Activated naive CD4-positive, alpha-beta T cell treated with anti-CD3 and anti-CD28 coated beads for 36 hours (primary cell): Measurements from ENCODE around the gene RIMS1. TPM values are rescaled to one million over a fixed set of nuclear protein-coding genes. Genes with fewer than 3 reads are reported as not detected.

Experiments
- CTCF ChIA-PET: fragments of 350-600 bp; sonication (Branson Sonifier 250); formaldehyde crosslinking; loops from one replicate; lab custom pipeline; 2021; ENCODE audit warnings: antibody characterized with exemption; lab: Charles Lee
- DNase-seq: peaks from one replicate; pipeline ENCODE4 v3.0.0-alpha.2; 2020
- H3K27ac Mint-ChIP-seq: one replicate; pipeline ENCODE4 v1.8.0; 2021; ENCODE audit warnings: mild to moderate bottlenecking, mixed read lengths
- H3K27me3 Mint-ChIP-seq: one replicate; pipeline ENCODE4 v1.8.0; 2021; ENCODE audit warnings: low read depth, mixed read lengths
- H3K36me3 Mint-ChIP-seq: one replicate; pipeline ENCODE4 v1.8.0; 2021; ENCODE audit warnings: low read depth, mixed read lengths
- H3K4me1 Mint-ChIP-seq: one replicate; pipeline ENCODE4 v1.8.0; 2021; ENCODE audit warnings: low read depth, mixed read lengths
- H3K4me3 Mint-ChIP-seq: one replicate; pipeline ENCODE4 v1.8.0; 2021; ENCODE audit warnings: mild to moderate bottlenecking, moderate library complexity, mixed read lengths
- H3K9me3 Mint-ChIP-seq: one replicate; pipeline ENCODE4 v1.8.0; 2021; ENCODE audit warnings: mixed read lengths
- intact Hi-C: fragments of 100-400 bp; cut with micrococcal nuclease; formaldehyde crosslinking; loops from one replicate; pipeline ENCODE4 v1.15.1; 2023
- total RNA-seq, 2 experiments: library from RNA; stranded (reverse); gene quantifications; one replicate each; pipeline ENCODE4 v1.2.3, GENCODE V29; 2021

Gene RIMS1, protein sequence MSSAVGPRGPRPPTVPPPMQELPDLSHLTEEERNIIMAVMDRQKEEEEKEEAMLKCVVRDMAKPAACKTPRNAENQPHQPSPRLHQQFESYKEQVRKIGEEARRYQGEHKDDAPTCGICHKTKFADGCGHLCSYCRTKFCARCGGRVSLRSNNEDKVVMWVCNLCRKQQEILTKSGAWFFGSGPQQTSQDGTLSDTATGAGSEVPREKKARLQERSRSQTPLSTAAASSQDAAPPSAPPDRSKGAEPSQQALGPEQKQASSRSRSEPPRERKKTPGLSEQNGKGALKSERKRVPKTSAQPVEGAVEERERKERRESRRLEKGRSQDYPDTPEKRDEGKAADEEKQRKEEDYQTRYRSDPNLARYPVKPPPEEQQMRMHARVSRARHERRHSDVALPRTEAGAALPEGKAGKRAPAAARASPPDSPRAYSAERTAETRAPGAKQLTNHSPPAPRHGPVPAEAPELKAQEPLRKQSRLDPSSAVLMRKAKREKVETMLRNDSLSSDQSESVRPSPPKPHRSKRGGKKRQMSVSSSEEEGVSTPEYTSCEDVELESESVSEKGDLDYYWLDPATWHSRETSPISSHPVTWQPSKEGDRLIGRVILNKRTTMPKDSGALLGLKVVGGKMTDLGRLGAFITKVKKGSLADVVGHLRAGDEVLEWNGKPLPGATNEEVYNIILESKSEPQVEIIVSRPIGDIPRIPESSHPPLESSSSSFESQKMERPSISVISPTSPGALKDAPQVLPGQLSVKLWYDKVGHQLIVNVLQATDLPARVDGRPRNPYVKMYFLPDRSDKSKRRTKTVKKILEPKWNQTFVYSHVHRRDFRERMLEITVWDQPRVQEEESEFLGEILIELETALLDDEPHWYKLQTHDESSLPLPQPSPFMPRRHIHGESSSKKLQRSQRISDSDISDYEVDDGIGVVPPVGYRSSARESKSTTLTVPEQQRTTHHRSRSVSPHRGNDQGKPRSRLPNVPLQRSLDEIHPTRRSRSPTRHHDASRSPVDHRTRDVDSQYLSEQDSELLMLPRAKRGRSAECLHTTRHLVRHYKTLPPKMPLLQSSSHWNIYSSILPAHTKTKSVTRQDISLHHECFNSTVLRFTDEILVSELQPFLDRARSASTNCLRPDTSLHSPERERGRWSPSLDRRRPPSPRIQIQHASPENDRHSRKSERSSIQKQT (N-terminal part only)
- not detected for total RNA-seq

DNA sequence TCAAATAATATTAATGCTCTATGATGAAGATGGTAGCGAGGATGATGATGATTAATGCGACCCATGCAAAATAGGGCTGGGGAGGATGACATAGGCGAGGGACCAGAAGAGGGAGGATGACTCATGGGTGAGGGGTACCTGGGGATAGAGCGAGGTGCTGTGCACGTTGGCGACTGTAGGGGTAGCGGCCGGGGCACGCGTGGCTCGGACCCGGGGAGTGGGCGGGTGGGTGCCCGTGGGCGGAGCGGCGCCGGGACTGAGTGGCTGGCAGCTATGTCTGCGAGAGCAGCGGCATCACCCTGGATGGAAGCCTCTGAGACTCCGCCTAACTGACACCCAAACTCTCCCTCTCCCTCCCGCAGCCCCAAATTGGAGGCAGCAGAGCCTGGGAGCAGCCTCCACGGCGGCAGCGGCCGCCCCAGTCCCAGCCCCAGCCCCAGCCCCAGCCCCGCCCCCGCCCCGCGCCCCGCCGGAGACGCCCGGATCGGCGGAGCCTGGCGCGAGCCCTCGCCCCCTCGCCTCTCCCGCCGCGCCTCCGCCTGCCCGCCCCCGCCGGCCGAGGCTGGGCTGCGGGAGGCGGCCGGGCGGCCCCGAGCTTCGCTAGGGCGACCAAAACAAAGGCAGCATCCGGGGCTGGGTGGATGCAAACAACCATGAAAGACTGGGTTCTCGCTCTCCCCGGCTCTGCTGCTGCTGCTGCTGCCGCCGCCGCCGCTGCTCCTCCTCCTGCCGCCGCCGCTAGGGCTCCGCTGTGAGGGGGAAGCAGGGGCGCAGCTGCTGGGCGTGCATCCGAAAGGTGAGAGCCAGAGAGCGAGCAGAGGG, at the start of gene RIMS1:
TSS of gene RIMS1 (plus strand) at position 367 of the 822 bp plus-strand sequence. CDS start 474 bp downstream, outside the sequence.
- CTCF ChIA-PET = no interaction called here
- H3K36me3 Mint-ChIP-seq = peaks cover 1% of the 10 kb centered on the region
- H3K27me3 Mint-ChIP-seq = peaks cover 50% of the 10 kb centered on the region
- no peaks in the 10 kb centered on the region for H3K9me3 Mint-ChIP-seq
- H3K27ac Mint-ChIP-seq = no peak within 1 kb of the TSS
- intact Hi-C loops = no loop called here
- peaks cover 3% of the 10 kb centered on the region for H3K4me1 Mint-ChIP-seq
- DNase-seq = no peak
- no peak within 1 kb of the TSS for H3K4me3 Mint-ChIP-seq

DNA sequence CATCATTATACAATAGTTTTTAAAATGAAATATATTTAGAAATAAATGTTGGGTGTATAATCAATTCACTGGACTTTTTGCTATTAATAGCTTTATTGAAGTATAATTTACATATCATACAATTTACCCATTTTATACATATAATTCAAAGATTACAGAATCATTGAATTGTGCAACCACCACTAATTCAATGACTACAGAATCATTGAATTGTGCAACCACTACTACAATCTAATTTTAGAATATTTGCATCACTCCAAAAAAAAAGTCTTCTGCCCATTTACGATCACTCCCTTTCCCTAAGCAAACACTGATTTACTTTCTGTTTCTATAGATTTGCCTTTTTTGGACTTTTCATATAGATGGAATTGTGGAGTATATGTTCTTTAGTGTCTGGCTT, 35.1 kb upstream of the RIMS1 start:
- H3K4me3 Mint-ChIP-seq = no peak overlapping the region
- CTCF ChIA-PET = no interaction called here
- H3K36me3 Mint-ChIP-seq = no peaks in the 10 kb centered on the region
- H3K27me3 Mint-ChIP-seq = no peaks in the 10 kb centered on the region
- H3K9me3 Mint-ChIP-seq = peaks cover 2% of the 10 kb centered on the region
- intact Hi-C loops = no loop called here
- H3K27ac Mint-ChIP-seq = no peak overlapping the region
- no peak for DNase-seq
- no peaks in the 10 kb centered on the region for H3K4me1 Mint-ChIP-seq

DNA sequence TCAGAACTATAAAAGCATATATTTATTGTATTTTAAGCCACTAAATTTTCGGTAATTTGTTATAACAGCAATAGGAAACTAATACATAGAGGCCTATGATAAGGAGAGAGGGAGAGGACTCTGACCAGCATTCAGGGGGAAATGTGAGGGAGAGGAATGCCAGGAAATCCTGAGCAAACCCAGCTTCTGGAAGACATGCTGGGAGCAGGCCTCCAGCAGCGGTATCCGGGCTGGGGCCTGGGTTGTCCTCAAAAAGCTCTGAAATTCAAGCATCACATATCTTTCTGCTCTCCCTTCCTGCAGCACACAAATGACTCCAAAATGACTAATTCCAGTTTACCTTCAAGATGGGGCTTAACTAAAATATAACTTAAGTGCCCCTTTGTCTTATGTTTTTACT, 33.4 kb upstream of the RIMS1 start:
- Mint-ChIP-seq H3K9me3 (peaks cover 2% of the 10 kb centered on the region), H3K4me3 (no peak overlapping the region), H3K4me1 (no peaks in the 10 kb centered on the region), H3K27me3 (no peaks in the 10 kb centered on the region), H3K27ac (no peak overlapping the region), H3K36me3 (no peaks in the 10 kb centered on the region)
- no peak for DNase-seq
- intact Hi-C loops = no loop called here
- CTCF ChIA-PET = no interaction called here

DNA sequence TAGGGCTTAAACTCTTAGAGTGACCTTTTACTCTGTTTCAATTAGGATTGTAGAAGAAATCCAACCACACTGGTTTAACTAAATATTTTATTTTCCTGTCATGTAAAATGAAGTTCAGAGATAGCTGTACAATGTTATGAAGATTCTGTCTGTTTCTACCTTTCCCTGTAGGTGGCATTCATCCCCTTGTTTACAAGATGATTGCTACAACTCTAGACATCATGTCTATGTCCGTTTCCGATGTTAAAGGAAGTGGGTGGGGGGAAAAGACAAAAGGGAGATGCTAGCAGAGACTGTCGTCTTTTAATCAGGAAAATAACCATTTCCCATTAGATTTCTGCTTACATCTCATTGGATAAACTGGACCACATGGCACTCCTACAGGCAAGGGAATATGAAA, 30.9 kb upstream of the RIMS1 start:
- no peak for DNase-seq
- intact Hi-C loops = no loop called here
- no peaks in the 10 kb centered on the region for H3K36me3 Mint-ChIP-seq
- H3K27ac Mint-ChIP-seq = no peak overlapping the region
- no peak overlapping the region for H3K4me3 Mint-ChIP-seq
- no peaks in the 10 kb centered on the region for H3K27me3 Mint-ChIP-seq
- peaks cover 2% of the 10 kb centered on the region for H3K9me3 Mint-ChIP-seq
- CTCF ChIA-PET = no interaction called here
- H3K4me1 Mint-ChIP-seq = no peaks in the 10 kb centered on the region

DNA sequence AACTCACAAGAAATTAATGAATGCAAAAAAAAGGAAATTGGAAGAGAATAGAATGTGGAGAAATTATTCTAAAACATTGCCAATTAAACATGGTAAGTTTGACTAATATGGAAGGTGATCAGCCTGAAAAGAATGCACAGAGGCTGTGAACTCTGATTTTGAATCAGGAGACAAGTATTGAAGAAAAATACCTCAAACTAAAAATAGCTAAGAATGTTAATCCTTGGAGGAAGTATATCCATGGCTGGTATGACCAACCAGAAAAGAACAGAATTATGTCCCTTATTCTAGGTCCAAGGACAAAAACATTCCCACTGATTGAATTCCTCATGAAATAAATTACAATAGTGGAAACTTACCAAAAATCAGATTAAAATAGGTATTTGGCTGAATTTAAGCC, 7.3 kb upstream of the RIMS1 start:
- Mint-ChIP-seq H3K27me3 (peaks cover 5% of the 10 kb centered on the region), H3K36me3 (no peaks in the 10 kb centered on the region), H3K4me3 (no peak overlapping the region), H3K9me3 (no peaks in the 10 kb centered on the region), H3K4me1 (no peaks in the 10 kb centered on the region), H3K27ac (no peak overlapping the region)
- DNase-seq = no peak
- CTCF ChIA-PET = no interaction called here
- intact Hi-C loops = no loop called here

DNA sequence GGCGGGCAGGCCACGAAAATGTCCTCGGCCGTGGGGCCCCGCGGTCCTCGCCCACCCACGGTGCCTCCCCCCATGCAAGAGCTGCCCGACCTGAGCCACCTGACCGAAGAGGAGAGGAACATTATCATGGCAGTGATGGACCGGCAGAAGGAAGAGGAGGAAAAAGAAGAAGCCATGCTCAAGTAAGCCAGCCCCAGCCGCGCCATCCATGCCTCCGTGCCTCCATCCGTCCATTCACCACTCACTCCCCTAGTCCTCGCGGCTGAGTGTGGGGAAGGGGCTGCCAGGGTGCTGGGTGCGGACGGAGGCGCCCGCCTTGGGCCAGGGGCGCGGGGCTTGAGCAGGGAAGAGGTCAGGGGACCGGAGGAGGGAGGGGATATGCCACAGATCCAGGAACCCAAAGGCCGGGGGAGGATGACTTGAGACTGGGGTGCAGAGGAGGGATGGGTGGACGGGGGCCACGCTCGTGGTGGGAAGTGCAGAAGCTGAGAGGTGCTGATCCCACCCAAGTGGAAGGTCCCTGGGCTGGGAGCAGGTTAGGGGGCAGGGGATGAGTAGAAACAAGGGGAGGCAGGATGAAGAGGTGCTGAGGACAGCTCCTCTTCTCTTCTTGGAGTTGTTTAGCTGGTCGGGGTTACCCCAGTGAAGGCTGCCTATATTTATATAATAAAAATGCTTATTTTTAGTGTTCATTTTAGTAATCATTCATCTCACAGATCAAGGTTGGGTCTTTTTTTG, 825 bp downstream of the RIMS1 start:
- H3K4me1 Mint-ChIP-seq = peaks cover 3% of the 10 kb centered on the region
- no peak overlapping the region for H3K27ac Mint-ChIP-seq
- CTCF ChIA-PET = interaction anchor here (0.7 kb wide), 1 partner anchor 1637 kb away, joined by 3 read pairs; no protein-coding TSS in a partner anchor
- H3K4me3 Mint-ChIP-seq = no peak overlapping the region
- H3K36me3 Mint-ChIP-seq = peaks cover 1% of the 10 kb centered on the region
- intact Hi-C loops = no loop called here
- no peaks in the 10 kb centered on the region for H3K9me3 Mint-ChIP-seq
- peaks cover 50% of the 10 kb centered on the region for H3K27me3 Mint-ChIP-seq
- no peak for DNase-seq

DNA sequence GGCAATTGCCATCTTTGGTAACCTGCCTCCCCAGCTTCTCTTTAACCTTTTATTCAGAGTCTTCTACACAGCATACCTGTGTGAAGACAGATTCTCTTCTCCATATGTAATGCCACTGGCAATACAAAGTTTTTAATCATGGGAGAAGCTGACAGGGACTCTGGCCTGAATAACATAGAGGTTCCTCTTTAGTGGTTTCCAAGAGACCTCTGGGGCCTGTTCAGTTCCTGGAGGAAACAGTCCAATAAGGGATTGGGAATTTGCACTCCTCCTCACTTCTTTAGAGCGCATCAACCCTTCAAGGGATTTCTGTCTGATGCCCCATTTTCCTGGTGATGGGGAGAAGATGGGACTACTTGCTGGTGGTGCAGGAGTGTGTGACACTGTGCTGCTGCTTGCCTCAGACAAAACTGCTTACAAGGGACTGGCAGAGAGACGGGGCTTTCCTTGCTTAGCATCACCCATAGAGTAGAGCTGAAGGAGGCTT, 1.4 kb downstream of the RIMS1 start:
- peaks cover 3% of the 10 kb centered on the region for H3K4me1 Mint-ChIP-seq
- CTCF ChIA-PET = interaction anchor here (0.7 kb wide), 1 partner anchor 1637 kb away, joined by 3 read pairs; no protein-coding TSS in a partner anchor
- no peak for DNase-seq
- no peak overlapping the region for H3K4me3 Mint-ChIP-seq
- H3K27me3 Mint-ChIP-seq = peaks cover 50% of the 10 kb centered on the region
- H3K27ac Mint-ChIP-seq = no peak overlapping the region
- H3K9me3 Mint-ChIP-seq = no peaks in the 10 kb centered on the region
- intact Hi-C loops = no loop called here
- peaks cover 1% of the 10 kb centered on the region for H3K36me3 Mint-ChIP-seq

DNA sequence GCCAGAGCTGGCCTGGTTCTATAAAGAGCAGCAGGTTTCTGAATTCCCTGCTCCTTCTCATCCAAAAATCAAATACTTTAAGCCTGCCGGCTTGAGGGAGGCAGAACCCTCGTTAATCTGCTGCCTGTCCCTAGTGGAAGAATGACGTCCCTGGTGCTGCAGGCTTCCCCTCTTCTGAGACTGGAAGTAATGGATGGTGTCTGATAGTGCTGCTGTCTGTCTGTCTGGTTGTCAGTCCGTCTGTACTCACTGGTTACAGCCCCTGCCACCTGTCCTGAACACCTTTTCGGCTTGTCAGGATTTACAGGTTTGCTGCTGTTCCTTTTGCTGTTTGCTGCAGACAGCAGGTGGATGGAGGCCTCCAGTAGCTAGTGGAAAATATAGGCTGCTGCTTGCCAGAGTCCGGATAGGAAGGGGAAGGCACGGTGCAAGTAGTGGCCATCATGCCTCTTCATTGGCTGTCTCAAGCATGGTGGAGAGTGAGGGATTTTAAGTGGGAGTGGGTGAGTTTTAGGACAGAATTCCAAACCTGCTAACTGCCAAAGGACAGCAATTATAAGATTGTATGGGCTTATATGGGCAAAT, 2.5 kb downstream of the RIMS1 start:
- no peak overlapping the region for H3K4me3 Mint-ChIP-seq
- peaks cover 46% of the 10 kb centered on the region for H3K27me3 Mint-ChIP-seq
- no peaks in the 10 kb centered on the region for H3K9me3 Mint-ChIP-seq
- DNase-seq = no peak
- H3K4me1 Mint-ChIP-seq = peaks cover 3% of the 10 kb centered on the region
- peaks cover 1% of the 10 kb centered on the region for H3K36me3 Mint-ChIP-seq
- CTCF ChIA-PET = no interaction called here
- intact Hi-C loops = no loop called here
- no peak overlapping the region for H3K27ac Mint-ChIP-seq

DNA sequence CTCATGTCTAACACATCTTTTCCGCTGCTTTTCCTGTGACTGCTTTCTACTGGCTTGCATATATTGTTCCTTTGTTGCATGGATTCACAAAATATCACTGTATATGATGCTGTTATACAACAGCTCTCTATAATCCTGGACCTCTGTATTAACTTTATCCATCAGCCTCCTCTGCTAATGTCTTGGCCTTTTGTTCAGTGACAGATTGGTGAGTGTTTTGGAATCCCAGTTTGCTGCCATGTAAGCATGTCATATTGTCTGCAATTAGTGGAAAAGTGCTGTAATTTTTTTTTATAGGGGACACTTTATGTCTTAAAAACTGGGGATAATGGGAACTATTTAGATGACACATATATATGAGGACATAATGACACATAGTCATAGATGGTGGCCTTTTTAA, 3.0 kb downstream of the RIMS1 start:
- peaks cover 3% of the 10 kb centered on the region for H3K4me1 Mint-ChIP-seq
- no peak overlapping the region for H3K4me3 Mint-ChIP-seq
- CTCF ChIA-PET = no interaction called here
- H3K9me3 Mint-ChIP-seq = no peaks in the 10 kb centered on the region
- intact Hi-C loops = no loop called here
- peaks cover 1% of the 10 kb centered on the region for H3K36me3 Mint-ChIP-seq
- no peak overlapping the region for H3K27ac Mint-ChIP-seq
- no peak for DNase-seq
- H3K27me3 Mint-ChIP-seq = peaks cover 43% of the 10 kb centered on the region

DNA sequence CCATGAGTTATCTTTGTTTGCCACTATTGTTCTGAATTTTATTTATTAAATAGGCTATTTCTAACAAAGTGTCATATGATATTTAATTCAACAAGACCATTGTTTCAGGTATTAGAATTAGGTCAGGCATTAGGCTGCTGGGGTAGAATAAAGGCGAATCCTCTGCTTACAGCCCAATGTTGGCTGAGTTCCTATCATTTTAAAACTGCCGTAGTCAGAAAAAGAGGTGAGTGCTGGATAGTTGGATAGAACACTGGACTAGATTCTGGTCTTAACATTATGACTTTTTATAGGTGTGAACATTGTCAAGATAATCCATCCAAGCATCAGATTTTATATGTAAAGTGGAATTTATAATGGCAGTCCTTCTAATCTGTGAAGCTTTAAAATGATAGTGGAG, 6.3 kb downstream of the RIMS1 start:
- Mint-ChIP-seq H3K4me1 (no peaks in the 10 kb centered on the region), H3K27me3 (peaks cover 19% of the 10 kb centered on the region), H3K36me3 (no peaks in the 10 kb centered on the region), H3K4me3 (no peak overlapping the region), H3K27ac (no peak overlapping the region), H3K9me3 (no peaks in the 10 kb centered on the region)
- intact Hi-C loops = no loop called here
- CTCF ChIA-PET = no interaction called here
- DNase-seq = no peak

DNA sequence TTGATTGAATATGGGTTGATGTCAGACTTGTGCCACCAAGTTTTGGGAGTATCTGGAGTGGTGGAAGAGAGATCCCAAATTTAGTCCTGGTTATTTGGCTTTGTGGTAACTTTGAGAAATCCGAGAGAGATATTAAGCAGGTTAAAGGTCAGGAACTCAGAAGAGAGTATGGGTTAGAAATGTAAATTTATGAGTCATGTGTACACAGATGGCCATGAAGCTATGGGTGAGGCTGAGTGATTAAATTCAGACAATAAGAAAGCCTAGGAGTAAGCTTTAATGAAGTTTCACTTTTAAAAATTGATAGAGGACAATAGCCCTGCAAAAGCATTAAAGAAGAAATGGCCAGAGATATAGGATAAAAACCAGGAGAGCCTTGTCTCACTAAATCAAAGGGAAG, 14.3 kb downstream of the RIMS1 start:
- CTCF ChIA-PET = no interaction called here
- no peaks in the 10 kb centered on the region for H3K4me1 Mint-ChIP-seq
- intact Hi-C loops = no loop called here

More for the DNA sequence above, 14.3 kb downstream of the RIMS1 start:
- H3K27me3 Mint-ChIP-seq = no peaks in the 10 kb centered on the region
- no peak for DNase-seq
- H3K27ac Mint-ChIP-seq = no peak overlapping the region
- no peaks in the 10 kb centered on the region for H3K36me3 Mint-ChIP-seq
- H3K9me3 Mint-ChIP-seq = no peaks in the 10 kb centered on the region
- H3K4me3 Mint-ChIP-seq = no peak overlapping the region
